Stomach (tissue), 9 donors: ENCODE data around the gene PPP2R5B. TPM values are rescaled to one million over a fixed set of nuclear protein-coding genes. Genes with fewer than 3 reads are reported as not detected.

ENCODE experiments used
- DNase-seq, 2 donors: peaks; one replicate each; pipeline versions ENCODE4 v3.0.0 to v3.0.0-alpha.2; 2013 to 2019
- H3K27ac ChIP-seq, 5 donors: fragments of 200-600 bp in 4 of 5; sonication (generic) in 4 of 5; one replicate each; pipeline ENCODE4 v1.5.1; 2013 to 2019; ENCODE audit warnings: mild to moderate bottlenecking in 1 of 5, moderate library complexity in 1 of 5
- H3K27me3 ChIP-seq, 3 donors: fragments of 200-600 bp; sonication (generic); one replicate each; pipeline ENCODE4 v1.5.1; 2017 to 2019; ENCODE audit warnings: mixed run types in 1 of 3
- H3K36me3 ChIP-seq, 4 donors: fragments of 200-600 bp; sonication (generic); 1 replicate in 3 of 4; 2 replicates in 1 of 4; pipeline ENCODE4 v1.5.1; 2016 to 2019
- H3K4me1 ChIP-seq, 4 donors: fragments of 200-600 bp; sonication (generic); one replicate each; pipeline ENCODE4 v1.5.1; 2016 to 2019
- H3K4me3 ChIP-seq, 4 donors: fragments of 200-600 bp; sonication (generic) in 3 of 4; one replicate each; pipeline ENCODE4 v1.5.1; 2016 to 2019; ENCODE audit warnings: mild to moderate bottlenecking in 1 of 4
- H3K9me3 ChIP-seq, 4 donors: fragments of 200-600 bp; sonication (generic); one replicate each; pipeline ENCODE4 v1.5.1; 2016 to 2019
- CTCF ChIP-seq, 7 experiments: fragments of 450-650 bp in 4 of 7; fragments of 200-600 bp in 3 of 7; sonication (generic) in 3 of 7; IDR thresholded peaks; one replicate each; pipeline ENCODE4 v1.5.1; 2016 to 2019; ENCODE audit warnings: antibody characterized with exemption in 7 of 7, control low read depth in 2 of 7, mild to moderate bottlenecking in 1 of 7
- EP300 ChIP-seq: sonication (generic); formaldehyde crosslinking; IDR thresholded peaks from one replicate; pipeline ENCODE4 v1.6.1; 2017; ENCODE audit warnings: antibody characterized with exemption
- POLR2A ChIP-seq, 4 donors: fragments of 450-650 bp; IDR thresholded peaks; one replicate each; pipeline ENCODE4 v1.6.1; 2016; ENCODE audit warnings: antibody characterized with exemption in 4 of 4, control low read depth in 2 of 4, mild to moderate bottlenecking in 1 of 4, moderate library complexity in 1 of 4
- POLR2AphosphoS5 ChIP-seq, 3 donors: sonication (generic); formaldehyde crosslinking; IDR thresholded peaks; one replicate each; pipeline ENCODE4 v1.6.1; 2016; ENCODE audit warnings: antibody characterized with exemption in 3 of 3
- WGBS, 5 donors: extraction: QIAGEN DNeasy Blood & Tissue Kit in 3 of 5; methylation state at CpG; one replicate each; pipeline versions ENCODE4 v1.1.5 to v1.1.7; 2013 to 2018; 5-methylcytosine and 5-hydroxymethylcytosine counted together
- intact Hi-C: fragments of 100-400 bp; cut with DNase I; formaldehyde crosslinking; loops from one replicate; pipeline ENCODE4 v1.15.1; 2023; ENCODE audit warnings: low total_unique reads
- polyA plus RNA-seq, 3 donors: library from polyadenylated mRNA; stranded (reverse); fragments of 200-250 nt; gene quantifications; one replicate each; pipeline ENCODE4 v1.2.3, GENCODE V29; 2013
- total RNA-seq, 5 donors: library from RNA; depleted of rRNA; stranded (reverse); fragments of >200 nt; gene quantifications; one replicate each; pipeline versions ENCODE4 v1.1.0 to v1.2.3, GENCODE V29; 2014 to 2016
- donor health status: healthy with polysubstance abuse.
- donor health status: Bipolar disorder and iron deficiency.
- donor health status: healthy.

PPP2R5B gene
- total and polyA plus RNA-seq, 8 donors = 6.6 to 75.6 (median 13.2) TPM

- Histone ChIP-seq H3K27ac (no peak overlapping the region), H3K4me1 (peaks cover 21 to 48% (median 45%) of the 10 kb centered on the region in 4 donors), H3K9me3 (no peaks in the 10 kb centered on the region), H3K27me3 (no peaks in the 10 kb centered on the region), H3K36me3 (peaks cover 0 to 2% (median under 1%) of the 10 kb centered on the region in 4 donors), H3K4me3 (no peak overlapping the region)
- DNase-seq = no peak
- TF ChIP-seq POLR2A (IDR thresholded peaks at IDR 0.05) = no peak
- TF ChIP-seq POLR2AphosphoS5 (IDR thresholded peaks at IDR 0.05) = no peak
- no peak for TF ChIP-seq EP300
- no peak for TF ChIP-seq CTCF (IDR thresholded peaks at IDR 0.05)
- 45 to 82% (median 52%) methylated on average over 2 to 3 of the region's 3 CpGs for WGBS, 5 donors
- intact Hi-C loops = no loop called here
Measured at GRCh38 chr11:64921384-64921783, 3.1 kb upstream of the PPP2R5B start.

DNA sequence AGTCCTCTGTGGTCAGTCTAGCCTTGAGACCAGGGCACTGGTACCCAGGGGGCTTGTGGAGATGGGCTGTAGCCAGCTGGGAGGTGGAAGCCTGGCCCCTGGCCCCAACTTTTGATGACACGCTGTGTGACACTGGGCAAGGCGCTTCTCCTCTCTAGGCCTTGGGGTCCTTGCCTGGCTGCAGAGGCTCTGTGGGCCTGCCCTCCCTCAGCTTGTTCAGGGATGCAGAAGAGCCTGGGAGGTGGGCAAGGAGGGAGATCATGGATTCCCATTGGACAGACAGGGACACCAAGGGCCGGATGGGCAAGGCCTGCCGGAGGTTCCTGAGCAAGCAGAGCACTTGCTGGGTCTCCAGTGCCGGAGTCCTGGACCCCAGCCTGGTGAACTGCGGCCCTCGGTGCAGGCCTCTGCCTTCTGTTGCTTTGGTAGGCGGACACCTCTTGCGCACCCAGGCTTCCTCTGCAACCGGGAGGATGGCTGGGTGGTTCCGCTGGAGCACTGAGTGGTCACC lies 1.3 kb upstream of the PPP2R5B start:
- Histone ChIP-seq H3K27ac (peak overlapping the region in 3 of 5 donors; percentile 96 to 97 (median 96)), H3K36me3 (peaks cover 2 to 19% (median 13%) of the 10 kb centered on the region in 4 donors), H3K27me3 (no peaks in the 10 kb centered on the region), H3K4me3 (peak overlapping the region in 1 of 4 donors; percentile 98), H3K4me1 (peaks cover 16 to 39% (median 38%) of the 10 kb centered on the region in 4 donors), H3K9me3 (no peaks in the 10 kb centered on the region)
- TF ChIP-seq CTCF (IDR thresholded peaks at IDR 0.05) = no peak
- no peak for TF ChIP-seq POLR2A (IDR thresholded peaks at IDR 0.05)
- TF ChIP-seq POLR2AphosphoS5 (IDR thresholded peaks at IDR 0.05) = no peak
- no peak for TF ChIP-seq EP300
- intact Hi-C loops = no loop called here
- DNase-seq = no peak
- WGBS, 5 donors = 84 to 96% (median 94%) methylated on average over 10 to 11 of the region's 11 CpGs

DNA sequence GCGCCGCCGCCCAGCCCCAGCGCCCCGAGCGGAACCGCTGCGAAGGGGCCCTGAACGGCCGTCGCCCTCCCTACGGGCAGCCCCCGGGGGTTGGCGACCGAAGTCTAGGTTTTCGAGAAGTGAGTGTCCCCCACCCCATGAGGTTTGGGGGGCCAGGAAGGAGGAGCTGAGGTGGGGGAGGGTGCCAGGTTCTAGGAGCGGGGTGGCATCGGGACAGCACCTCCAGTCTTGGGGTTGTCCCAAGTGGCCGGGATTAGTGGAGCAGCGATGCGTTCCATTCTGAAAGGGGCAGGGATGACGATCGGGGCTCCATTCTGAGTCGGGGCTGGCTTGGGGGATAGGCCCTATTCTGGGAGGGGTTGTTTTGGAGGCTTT lies 408 bp downstream of the PPP2R5B start:
- Histone ChIP-seq H3K9me3 (no peaks in the 10 kb centered on the region), H3K27ac (peak overlapping the region; percentile 49 to 97 (median 96)), H3K36me3 (peaks cover 14 to 36% (median 30%) of the 10 kb centered on the region in 4 donors), H3K4me1 (peaks cover 10 to 32% (median 30%) of the 10 kb centered on the region in 4 donors), H3K27me3 (no peaks in the 10 kb centered on the region), H3K4me3 (peak overlapping the region; percentile 85 to 100 (median 92))
- intact Hi-C loops = no loop called here
- 0 to 1% (median 1%) methylated on average over 9 to 24 of the region's 24 CpGs for WGBS, 5 donors
- no peak for TF ChIP-seq CTCF (IDR thresholded peaks at IDR 0.05)
- TF ChIP-seq EP300 = no peak
- no peak for TF ChIP-seq POLR2AphosphoS5 (IDR thresholded peaks at IDR 0.05)
- no peak for TF ChIP-seq POLR2A (IDR thresholded peaks at IDR 0.05)
- peak in 1 of 2 donors; percentile 58 for DNase-seq

DNA sequence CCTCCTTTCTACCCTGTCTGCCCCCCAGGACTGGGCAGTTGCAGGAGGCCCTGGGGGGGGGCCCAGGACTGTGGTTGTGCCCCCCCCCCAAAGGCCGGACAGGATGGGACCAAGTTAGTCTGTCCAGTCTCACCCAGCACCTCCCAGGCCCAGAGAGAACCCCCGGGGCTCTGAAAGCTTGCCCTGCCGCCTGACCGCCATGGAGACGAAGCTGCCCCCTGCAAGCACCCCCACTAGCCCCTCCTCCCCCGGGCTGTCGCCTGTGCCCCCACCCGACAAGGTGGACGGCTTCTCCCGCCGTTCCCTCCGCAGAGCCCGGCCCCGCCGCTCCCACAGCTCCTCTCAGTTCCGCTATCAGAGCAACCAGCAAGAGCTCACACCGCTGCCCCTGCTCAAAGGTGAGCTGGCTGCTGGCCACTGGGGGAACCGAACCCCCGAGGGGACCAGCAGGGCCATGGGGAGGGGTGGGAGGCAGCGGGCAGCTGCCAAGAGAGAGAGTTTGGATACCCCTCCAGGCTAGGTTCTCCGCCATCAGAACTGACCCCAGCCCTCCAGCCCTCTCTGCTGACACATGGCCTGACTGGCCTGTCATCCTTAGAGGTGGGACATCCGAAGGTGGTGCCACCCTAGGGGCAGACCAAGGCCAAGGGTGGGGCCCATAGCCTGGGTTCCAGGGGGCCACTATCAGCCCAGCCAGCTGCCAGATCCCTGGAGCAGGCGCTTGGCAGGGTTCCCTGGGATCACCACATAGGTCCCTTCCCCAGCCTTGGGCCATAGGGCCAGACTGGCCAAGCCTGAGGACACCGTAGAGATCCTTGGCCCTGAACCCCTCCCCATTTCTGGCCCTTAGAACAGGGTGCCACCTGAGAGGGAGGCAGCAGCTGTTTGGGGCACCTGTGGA lies 1.3 kb downstream of the PPP2R5B start:
- peaks cover 22 to 45% (median 39%) of the 10 kb centered on the region in 4 donors for H3K36me3 ChIP-seq
- H3K4me1 ChIP-seq = peaks cover 10 to 32% (median 30%) of the 10 kb centered on the region in 4 donors
- no peaks in the 10 kb centered on the region for H3K9me3 ChIP-seq
- peak overlapping the region; percentile 85 to 100 (median 92) for H3K4me3 ChIP-seq
- H3K27me3 ChIP-seq = no peaks in the 10 kb centered on the region
- DNase-seq = peak in 1 of 2 donors; percentile 27
- peak overlapping the region in 2 of 5 donors; percentile 96 to 97 for H3K27ac ChIP-seq
- intact Hi-C loops = no loop called here
- 48 to 65% (median 58%) methylated on average over 5 to 24 of the region's 24 CpGs for WGBS, 5 donors
- TF ChIP-seq POLR2A (IDR thresholded peaks at IDR 0.05) (no peak), CTCF (IDR thresholded peaks at IDR 0.05) (no peak), POLR2AphosphoS5 (IDR thresholded peaks at IDR 0.05) (no peak), EP300 (no peak)
